ENCODE measurements around the gene AUTS2.
"Not testable (repeated sequence)": the region's sequence is repeated elsewhere in the genome, so short reads cannot be mapped to it uniquely, and the experiment has no call there.

AUTS2 gene

GRCh38 chr7:70353330-70353945, 755.2 kb downstream of the AUTS2 start:
- DNase-seq (ENCODE audit: low spot score): no peak

- DNase-seq (ENCODE audit: low spot score): no peak
These were observed 755.7 kb downstream of the AUTS2 start for GRCh38 chr7:70353946-70354335.

GRCh38 chr7:70354409-70355169, 756.3 kb downstream of the AUTS2 start:
- no peak for DNase-seq (ENCODE audit: low spot score)

GRCh38 chr7:70355198-70356020, 757.1 kb downstream of the AUTS2 start:
- no peak for DNase-seq (ENCODE audit: low spot score)

- no peak for DNase-seq (ENCODE audit: low spot score)
These were observed 758.0 kb downstream of the AUTS2 start for GRCh38 chr7:70356085-70356786.

- DNase-seq (ENCODE audit: low spot score): no peak
These were observed 758.6 kb downstream of the AUTS2 start for GRCh38 chr7:70356787-70357328.

- DNase-seq (ENCODE audit: low spot score): no peak
These were observed 762.3 kb downstream of the AUTS2 start for GRCh38 chr7:70360557-70360956.

- DNase-seq (ENCODE audit: low spot score): no peak
These were observed 763.5 kb downstream of the AUTS2 start for GRCh38 chr7:70361821-70362220.

- not testable (repeated sequence) for DNase-seq (ENCODE audit: low spot score)
These were observed 766.1 kb downstream of the AUTS2 start for GRCh38 chr7:70364393-70364792.

- no peak for DNase-seq (ENCODE audit: low spot score)
These were observed 773.4 kb downstream of the AUTS2 start for GRCh38 chr7:70371652-70372051.

GRCh38 chr7:70372768-70373515, 774.7 kb downstream of the AUTS2 start:
- DNase-seq (ENCODE audit: low spot score): no peak

- DNase-seq (ENCODE audit: low spot score): no peak
These were observed 776.7 kb downstream of the AUTS2 start for GRCh38 chr7:70374772-70375533.

GRCh38 chr7:70376561-70377031, 778.3 kb downstream of the AUTS2 start:
- DNase-seq (ENCODE audit: low spot score): no peak

- no peak for DNase-seq (ENCODE audit: low spot score)
These were observed 779.7 kb downstream of the AUTS2 start for GRCh38 chr7:70377957-70378356.

GRCh38 chr7:70379210-70379609, 780.9 kb downstream of the AUTS2 start:
- DNase-seq (ENCODE audit: low spot score): no peak

GRCh38 chr7:70380421-70381015, 782.2 kb downstream of the AUTS2 start:
- DNase-seq (ENCODE audit: low spot score): no peak

GRCh38 chr7:70383066-70383782, 784.9 kb downstream of the AUTS2 start:
- DNase-seq (ENCODE audit: low spot score): no peak

- DNase-seq (ENCODE audit: low spot score): no peak
These were observed 785.7 kb downstream of the AUTS2 start for GRCh38 chr7:70384024-70384423.

- DNase-seq (ENCODE audit: low spot score): no peak
These were observed 786.6 kb downstream of the AUTS2 start for GRCh38 chr7:70384891-70385290.

Data from kidney capillary endothelial cell (primary cell).